ENCODE measurements around the gene ETS1.

ETS1 gene

DNA sequence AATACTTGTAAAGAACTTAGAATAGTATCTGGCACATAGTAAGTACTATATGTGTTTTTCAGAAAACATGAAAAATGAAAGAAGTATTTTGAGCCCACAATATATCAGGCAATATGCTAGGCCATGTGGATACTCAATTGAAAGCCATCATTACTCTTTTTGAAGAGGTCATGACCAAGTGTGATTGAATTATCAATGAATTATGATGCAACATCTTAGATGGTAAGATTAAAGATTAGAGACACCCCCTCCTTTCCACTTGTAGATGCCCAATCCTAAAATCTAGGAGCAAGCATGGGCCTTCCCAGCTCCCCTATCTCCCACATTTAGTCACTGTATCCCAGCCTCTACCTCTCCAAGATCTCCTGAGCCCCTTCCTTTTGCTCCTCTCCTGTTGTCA is 154.4 kb downstream of the ETS1 start:
- H3K4me3 ChIP-seq (ENCODE audit: low read depth, low read length) = no peak overlapping the region
- no peak for DNase-seq (ENCODE audit: low read depth)
- TF ChIP-seq, protein P1, sequence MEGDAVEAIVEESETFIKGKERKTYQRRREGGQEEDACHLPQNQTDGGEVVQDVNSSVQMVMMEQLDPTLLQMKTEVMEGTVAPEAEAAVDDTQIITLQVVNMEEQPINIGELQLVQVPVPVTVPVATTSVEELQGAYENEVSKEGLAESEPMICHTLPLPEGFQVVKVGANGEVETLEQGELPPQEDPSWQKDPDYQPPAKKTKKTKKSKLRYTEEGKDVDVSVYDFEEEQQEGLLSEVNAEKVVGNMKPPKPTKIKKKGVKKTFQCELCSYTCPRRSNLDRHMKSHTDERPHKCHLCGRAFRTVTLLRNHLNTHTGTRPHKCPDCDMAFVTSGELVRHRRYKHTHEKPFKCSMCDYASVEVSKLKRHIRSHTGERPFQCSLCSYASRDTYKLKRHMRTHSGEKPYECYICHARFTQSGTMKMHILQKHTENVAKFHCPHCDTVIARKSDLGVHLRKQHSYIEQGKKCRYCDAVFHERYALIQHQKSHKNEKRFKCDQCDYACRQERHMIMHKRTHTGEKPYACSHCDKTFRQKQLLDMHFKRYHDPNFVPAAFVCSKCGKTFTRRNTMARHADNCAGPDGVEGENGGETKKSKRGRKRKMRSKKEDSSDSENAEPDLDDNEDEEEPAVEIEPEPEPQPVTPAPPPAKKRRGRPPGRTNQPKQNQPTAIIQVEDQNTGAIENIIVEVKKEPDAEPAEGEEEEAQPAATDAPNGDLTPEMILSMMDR (IDR thresholded peaks at IDR 0.05; ENCODE audit: control insufficient read depth, extremely low read depth, insufficient read depth) = no peak

DNA sequence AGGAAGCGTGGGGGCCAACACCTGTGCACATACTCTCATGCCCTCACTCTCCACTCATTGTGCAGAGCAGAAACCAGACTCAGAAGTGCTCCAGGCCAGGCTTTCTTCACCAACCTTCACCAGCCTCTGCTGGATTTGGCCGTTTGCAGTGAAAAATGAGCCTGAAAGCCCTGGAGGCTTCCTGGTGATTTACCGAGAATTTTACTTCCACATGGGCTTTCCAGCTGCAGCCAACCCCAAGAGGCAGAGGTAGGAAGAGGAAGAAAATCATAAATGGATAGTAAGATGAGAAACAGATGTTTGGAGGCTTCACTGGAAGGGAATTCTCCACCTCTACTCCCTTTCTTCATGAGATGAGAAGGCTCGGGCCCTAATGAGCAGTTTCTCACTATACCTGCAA is 155.4 kb downstream of the ETS1 start:
- DNase-seq (ENCODE audit: low read depth) = no peak
- TF ChIP-seq, protein P1 (IDR thresholded peaks at IDR 0.05; ENCODE audit: control insufficient read depth, extremely low read depth, insufficient read depth) = no peak
- no peak overlapping the region for H3K4me3 ChIP-seq (ENCODE audit: low read depth, low read length)

DNA sequence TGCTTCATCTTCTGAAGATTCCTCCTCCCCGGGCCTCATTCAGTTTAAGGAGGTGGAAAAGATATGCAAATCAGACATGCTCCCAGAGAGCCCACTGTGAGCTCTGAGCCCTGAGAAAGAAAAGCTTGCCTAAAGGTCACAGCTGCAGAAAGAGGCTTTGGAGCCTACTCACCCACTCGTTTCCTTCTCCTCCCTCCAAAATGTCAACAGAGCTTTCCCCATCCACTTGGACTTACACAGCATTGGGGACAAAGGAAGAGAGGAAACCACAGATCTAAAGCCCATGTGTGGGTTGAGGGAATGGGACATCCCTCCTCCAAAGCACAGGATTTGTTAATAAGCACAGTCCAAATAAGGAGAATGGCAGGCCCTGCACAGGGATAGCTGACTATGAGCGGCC is 158.4 kb downstream of the ETS1 start:
- DNase-seq (ENCODE audit: low read depth) = no peak
- TF ChIP-seq, protein P1 (IDR thresholded peaks at IDR 0.05; ENCODE audit: control insufficient read depth, extremely low read depth, insufficient read depth) = no peak
- no peak overlapping the region for H3K4me3 ChIP-seq (ENCODE audit: low read depth, low read length)

DNA sequence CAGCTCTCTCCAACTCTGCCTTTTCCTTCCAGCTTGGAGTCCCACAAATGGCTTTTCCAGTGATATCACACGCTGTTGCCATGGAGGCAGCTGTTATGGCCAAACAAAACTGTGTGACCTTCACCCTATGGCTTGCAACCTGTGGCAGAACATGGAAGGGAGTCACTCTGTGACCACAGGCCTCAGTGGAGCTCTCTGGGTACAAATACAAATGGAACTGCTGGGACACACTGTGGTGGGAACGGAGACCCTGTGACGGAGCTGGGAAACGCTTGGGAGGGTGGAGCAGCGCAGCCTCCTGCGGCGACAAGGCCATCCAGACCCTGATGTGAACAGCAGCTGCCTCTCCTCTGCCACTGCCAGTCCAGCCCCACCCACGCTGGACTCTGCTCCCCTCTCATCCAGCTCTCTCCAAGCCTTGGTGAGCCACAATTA is 162.5 kb downstream of the ETS1 start:
- H3K4me3 ChIP-seq (ENCODE audit: low read depth, low read length) = no peak overlapping the region
- no peak for DNase-seq (ENCODE audit: low read depth)
- TF ChIP-seq, protein P1 (IDR thresholded peaks at IDR 0.05; ENCODE audit: control insufficient read depth, extremely low read depth, insufficient read depth) = no peak

DNA sequence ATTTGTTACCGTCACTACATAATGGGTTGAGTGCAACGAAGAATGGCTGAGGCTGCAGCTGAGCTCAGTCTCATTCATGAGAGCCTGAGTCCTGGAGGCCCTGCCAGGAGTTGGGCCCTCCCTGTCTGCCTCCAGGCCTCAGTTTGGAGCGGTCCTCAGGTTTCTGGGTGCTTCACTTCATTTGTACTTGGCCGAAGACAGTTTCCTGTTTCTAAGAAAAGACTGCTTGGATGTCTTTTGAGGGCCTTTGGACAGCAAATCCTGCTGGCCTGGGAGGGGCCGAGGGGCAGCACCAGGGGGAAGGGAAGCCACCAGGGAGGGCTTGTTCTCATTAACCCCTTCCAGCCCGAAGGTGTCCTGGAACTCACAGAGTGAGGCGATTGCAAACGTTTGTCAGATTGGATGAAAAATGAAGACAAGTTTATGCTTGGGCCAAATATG is 163.1 kb downstream of the ETS1 start:
- TF ChIP-seq, protein P1 (IDR thresholded peaks at IDR 0.05; ENCODE audit: control insufficient read depth, extremely low read depth, insufficient read depth) = no peak
- no peak overlapping the region for H3K4me3 ChIP-seq (ENCODE audit: low read depth, low read length)
- no peak for DNase-seq (ENCODE audit: low read depth)

DNA sequence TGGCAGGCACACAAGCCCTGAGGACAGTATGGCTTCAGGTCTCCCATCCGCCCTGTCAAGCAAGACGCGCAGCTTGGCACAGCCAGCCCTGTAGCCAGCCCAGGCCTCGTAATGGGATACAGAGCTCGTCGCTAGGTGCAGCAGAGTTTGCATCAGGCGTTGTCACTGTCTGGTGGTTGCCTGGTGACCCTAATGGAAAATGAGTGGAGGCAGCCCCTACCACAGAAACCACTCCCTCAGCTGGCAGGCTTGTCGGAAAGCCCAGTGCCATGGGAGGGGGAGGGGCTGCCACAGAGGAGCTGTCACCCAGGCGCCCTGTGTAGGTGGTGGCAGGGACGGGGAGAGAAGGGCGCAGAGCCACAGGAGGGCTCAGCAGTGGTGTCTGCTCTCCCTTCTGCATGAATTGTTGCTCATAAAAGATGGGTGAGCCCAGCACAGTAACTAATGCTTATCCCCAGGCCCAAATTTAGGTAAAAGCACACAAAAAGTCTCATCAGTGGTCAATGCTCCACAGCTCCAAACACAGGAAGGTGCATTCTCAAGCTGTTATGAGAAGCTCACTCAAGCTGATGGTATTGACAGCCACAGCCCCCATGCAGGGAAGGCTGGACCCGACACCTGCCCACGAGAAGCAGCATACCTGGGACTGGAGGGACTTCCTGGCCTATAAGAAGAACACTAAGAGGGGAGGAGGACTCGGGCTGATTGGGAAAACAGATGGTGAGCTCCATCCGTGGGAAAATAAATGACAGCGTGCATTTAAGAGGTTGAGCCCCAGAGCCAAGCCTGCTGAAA is 164.6 kb downstream of the ETS1 start:
- no peak for DNase-seq (ENCODE audit: low read depth)
- TF ChIP-seq, protein P1 (IDR thresholded peaks at IDR 0.05; ENCODE audit: control insufficient read depth, extremely low read depth, insufficient read depth) = no peak
- H3K4me3 ChIP-seq (ENCODE audit: low read depth, low read length) = no peak overlapping the region

Measured in LNCaP clone FGC (cell line).